Transverse colon (tissue), 3 donors: ENCODE results near the gene DCLK3.

ENCODE experiments used
- POLR2A ChIP-seq: fragments of 450-650 bp; IDR thresholded peaks from one replicate; pipeline ENCODE4 v1.6.1; 2016; ENCODE audit warnings: antibody characterized with exemption, mild to moderate bottlenecking, moderate library complexity
- TF ChIP-seq, protein P1 (sequence below), 5 experiments: fragments of 200-600 bp in 3 of 5; fragments of 450-650 bp in 2 of 5; sonication (generic) in 3 of 5; IDR thresholded peaks; 1 replicate in 2 of 5; 2 replicates in 3 of 5; pipeline ENCODE4 v1.5.1; 2016 to 2017; ENCODE audit warnings: antibody characterized with exemption in 5 of 5, inconsistent platforms in 3 of 5, mild to moderate bottlenecking in 2 of 5, moderate library complexity in 1 of 5

DNA sequence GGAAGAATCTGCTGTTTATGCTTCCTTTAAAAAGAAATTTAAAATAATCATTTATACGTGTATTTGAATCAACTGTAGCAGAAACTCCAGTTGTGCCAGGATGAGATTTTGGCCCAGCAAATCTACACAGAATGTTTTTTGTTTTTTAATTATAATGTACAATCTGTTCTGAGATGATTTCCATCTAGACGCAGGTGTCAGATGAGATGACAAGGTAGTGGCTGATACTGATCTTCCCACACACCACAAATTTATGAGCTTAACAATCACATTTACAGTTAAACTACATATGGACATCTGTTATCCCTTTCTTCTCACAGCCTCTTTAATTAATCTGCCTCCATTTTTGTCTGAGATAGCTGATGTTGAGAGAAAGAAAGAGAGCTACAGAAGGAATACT lies 23.6 kb downstream of the DCLK3 start:
- TF ChIP-seq, protein P1, sequence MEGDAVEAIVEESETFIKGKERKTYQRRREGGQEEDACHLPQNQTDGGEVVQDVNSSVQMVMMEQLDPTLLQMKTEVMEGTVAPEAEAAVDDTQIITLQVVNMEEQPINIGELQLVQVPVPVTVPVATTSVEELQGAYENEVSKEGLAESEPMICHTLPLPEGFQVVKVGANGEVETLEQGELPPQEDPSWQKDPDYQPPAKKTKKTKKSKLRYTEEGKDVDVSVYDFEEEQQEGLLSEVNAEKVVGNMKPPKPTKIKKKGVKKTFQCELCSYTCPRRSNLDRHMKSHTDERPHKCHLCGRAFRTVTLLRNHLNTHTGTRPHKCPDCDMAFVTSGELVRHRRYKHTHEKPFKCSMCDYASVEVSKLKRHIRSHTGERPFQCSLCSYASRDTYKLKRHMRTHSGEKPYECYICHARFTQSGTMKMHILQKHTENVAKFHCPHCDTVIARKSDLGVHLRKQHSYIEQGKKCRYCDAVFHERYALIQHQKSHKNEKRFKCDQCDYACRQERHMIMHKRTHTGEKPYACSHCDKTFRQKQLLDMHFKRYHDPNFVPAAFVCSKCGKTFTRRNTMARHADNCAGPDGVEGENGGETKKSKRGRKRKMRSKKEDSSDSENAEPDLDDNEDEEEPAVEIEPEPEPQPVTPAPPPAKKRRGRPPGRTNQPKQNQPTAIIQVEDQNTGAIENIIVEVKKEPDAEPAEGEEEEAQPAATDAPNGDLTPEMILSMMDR (IDR thresholded peaks at IDR 0.05), result no peak
- no peak for TF ChIP-seq POLR2A
